ENCODE results near the gene CRB1.

The CRB1 gene
- 0 to 5.5 (median 0.08) reads per million in 17 experiments for total RNA-seq

DNA sequence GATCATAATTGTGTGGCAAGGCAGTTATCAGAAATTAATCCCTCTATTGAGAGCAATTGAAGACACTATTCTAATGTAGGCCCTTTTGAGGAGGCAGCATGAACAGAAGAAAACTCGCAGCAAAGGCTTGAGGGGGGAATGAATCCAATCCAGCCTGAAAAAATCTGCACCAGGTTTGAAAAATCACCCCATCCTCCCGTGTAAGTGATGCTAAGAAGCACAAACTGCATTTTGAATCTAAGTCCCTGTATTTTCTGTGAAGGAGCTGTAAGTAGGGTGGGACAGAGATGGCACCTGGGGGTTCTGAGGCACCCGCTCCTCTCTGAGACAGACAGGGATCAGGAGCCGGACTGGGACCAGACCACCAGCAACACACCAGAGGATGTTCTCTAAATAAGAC, at the start of gene CRB1:
TSS of gene CRB1 (plus strand) at position 241 of the 400 bp plus-strand sequence. CDS start 161 bp downstream, outside the sequence.
- DNase-seq: no peak

DNA sequence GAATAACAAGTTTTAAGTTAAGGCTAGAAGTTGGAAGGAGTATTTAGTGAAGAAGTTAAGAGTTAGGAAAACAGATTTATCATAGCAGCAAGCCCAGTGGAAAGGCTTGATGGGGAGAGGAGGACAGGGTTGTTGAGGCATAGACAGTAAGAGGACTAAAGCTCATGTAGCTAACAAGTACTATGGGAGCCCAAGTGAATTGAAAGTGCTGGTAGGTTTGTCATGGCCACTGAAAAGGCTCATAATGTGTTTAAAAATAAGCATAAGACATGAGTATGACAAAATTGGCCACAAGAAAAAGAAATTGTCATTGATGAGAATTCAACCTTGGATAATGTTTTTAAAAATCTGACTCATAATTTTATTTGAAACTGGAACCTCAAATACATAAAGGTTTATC, 49.2 kb upstream of the CRB1 start:
- no peak for DNase-seq

DNA sequence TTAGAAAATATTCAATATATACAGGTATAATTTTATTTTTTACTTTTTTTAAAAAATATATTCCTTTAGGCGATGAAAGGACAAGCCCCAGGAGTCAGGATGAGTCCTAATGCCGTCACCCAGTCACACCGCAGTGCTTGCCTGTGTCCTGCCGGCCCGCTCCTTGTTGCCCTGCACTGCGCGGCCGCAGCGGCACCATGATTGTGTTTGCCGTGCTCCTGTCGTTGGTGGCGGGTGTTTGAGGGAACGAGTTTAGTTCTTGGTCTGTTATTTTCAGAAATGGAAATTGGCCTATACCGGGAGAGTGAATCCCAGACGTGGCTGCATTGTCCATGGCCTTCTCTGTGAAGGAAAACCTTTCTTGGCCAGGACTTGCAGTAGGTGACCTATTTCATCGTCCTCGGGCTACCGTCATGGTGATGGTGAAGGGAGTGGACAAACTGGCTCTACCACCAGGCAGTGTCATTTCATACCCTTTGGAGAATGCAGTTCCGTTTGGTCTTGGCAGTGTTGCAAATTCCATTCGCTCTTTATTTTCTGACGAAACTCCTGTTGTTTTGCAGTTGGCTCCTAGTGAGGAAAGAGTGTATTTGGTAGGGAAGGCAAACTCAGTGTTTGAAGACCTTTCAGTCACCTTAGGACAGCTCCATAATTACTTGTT, 45.9 kb upstream of the CRB1 start:
- no peak for DNase-seq

DNA sequence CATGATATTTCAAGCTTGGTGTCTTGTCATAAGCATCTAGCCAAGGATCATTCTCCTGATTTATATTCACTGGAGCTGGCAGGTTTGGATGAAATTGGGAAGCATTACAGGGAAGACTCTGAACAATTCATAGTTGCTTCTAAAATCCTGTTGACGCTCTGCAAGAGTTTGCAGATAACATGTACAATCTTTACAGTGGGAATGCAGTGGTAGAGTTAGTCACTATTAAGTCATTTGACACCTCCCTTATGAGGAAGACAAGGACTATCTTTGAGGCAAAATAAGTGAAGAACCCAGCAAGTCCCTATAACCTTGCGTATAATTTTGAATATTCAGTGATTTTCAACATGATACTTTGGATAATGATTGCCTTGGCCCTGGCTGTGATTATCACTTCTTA, 45.3 kb upstream of the CRB1 start:
- DNase-seq: no peak

DNA sequence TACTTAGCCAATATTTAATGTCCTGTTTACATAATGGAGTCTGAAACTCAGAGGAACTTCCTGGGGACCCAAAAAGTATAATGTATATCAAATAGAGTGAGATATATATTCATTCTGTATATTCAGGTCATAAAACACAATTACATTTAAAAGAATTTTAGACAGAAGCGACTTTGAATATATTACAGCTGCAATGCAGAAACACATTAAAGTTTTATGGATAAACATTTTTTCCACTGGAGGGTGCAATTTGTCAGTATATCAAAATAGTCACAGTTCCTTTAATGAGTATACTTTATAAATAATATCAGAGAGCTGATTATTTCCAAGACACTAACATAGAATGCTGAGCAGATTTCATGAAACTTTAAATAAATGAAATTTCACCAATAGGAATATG, 43.9 kb upstream of the CRB1 start:
- no peak for DNase-seq

DNA sequence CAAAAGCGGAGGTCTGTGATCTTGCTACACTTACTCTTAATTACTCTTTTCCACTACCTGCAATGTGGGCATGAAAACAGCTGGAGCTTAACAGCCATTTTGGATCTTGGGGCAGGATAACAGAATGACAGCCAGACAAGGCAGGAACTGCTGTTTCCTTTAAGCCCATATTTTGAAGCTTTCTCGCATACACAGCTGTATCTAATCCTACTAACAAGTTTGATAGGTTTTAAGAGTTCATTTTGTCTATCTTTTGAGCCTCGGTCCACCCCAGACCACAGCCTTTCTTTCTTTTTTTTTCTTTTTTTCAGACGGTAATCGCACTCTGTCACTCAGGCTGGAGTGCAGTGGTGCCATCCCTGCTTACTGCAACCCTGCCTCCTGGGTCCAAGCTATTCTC, 42.4 kb upstream of the CRB1 start:
- no peak for DNase-seq

DNA sequence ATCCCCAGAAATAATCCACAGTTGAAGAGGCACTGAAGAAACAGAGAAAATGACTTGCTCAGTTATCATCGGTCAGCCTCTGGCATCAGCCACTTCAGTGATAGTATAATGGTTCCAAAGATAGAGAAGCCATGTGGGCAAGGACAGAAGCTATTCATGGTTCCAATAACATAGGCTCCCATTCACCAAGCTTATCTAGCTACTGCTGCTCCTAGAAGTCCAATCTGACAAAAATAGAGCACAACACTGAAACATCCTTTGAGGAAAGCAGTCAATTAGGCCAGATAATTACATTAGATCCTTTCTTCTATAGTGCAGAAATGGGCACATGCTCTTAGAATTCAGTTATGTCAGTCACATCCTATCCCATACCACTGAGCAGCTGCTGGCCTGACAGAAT, 33.5 kb upstream of the CRB1 start:
- DNase-seq: no peak

DNA sequence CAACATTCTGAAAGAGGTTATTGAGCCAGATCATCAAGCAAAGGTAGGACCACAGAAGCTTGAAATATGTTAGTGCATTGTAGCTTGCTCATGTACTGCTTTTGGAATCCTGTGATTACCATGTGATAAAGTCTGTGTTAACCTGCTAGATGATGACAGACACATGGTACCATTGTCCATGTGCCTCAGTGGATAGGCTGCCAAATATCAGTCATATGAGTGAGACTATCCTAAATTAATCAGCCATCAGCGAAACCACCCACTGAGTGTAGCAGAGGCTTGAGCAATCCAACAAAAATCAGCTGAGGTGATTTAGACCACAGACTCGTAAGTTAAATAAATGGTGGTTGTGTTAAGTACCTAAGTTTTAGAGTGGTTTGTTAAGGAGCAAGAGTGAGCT, 32.7 kb upstream of the CRB1 start:
- DNase-seq: no peak

DNA sequence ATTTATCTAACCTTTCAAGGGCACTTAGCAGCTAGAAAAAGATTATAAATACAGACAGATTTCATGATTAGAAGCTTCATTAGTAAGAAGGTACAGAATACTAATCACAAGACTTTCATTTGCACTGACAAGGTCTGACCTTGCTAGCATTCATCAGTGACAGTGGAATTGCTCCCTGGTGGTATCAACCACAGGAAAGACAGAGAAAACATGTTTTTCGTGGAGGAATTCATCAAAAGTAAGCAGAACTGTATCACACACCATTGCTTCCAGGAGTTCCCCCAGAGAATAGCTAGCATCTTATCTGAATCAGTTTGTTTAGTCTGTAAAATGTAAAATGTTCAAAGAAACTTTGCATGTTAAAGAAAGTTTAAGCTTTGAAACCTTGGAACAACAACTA, 20.6 kb upstream of the CRB1 start:
- no peak for DNase-seq

DNA sequence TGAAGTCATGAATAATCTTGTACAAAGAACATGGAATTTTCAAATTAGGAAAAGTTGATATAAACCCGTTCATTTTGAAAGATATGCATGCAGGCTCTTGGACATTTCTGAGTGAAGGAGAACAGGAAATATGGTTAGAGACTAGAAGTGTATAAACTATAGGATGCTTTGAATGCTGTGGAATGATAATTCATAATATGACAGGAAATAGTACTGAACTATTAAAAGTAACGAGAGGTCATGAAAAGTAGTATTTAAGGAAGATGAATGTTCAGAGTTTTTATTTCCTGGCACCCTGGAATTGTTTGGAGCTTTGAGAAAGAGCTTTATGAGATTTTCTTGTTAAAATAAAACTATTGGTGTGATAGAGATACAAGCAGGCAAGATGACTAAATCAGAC, 18.7 kb upstream of the CRB1 start:
- DNase-seq: no peak

DNA sequence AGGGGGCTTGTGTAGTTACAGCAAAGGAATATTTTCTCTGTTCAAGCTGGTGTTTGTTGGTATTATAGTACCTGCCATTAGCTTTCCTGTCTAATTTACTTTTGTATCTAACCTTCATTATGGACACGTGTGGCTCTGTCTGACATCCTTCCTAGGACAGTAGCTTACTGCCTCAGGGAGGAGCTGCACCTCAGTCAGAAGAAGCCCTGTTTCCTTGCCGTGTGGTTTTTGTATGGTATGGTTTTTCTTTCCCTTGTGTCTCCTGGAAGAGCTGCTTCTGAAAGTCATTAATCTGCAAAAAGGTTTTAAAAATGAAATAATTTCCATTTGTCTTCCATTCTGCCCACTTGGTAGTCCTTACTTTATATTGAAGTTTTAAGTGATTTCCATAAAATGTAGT, 17.4 kb upstream of the CRB1 start:
- DNase-seq: no peak

DNA sequence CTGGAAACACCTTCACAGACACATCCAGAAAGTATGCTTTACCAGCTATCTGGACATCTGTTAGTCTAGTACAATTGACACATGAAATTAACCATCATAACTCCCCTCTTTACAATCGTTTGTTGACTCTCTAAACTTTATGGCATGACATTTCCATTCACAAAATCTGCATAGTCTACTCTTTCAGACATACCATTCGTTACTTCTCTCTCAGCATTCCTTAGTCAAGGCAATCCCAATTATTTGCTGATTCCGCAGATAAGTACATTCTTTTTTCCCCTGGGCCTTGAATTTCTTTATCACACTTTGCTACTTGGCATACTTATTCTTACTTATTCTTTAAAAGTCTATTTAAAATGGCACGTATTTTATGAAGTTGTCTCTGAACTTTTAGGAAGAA, 15.1 kb upstream of the CRB1 start:
- DNase-seq: no peak

DNA sequence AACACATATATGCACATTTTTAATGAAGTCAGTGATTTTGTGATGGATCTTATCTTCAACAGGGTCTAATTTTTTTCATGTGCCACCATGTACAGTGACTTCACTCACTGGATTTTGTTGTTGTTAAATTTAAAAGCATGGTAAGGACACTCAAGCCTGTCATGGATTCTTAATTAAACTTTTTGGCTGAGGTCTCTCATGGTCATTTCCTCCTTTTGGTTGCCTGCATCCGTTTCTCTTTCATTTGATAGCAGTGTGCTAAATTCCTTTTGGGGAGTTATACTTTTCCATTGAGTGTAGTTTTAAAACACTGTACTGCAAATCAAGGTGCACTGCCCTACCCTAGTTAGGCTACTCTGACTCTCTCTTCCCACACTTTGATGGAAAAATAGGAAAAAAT, 13.2 kb upstream of the CRB1 start:
- no peak for DNase-seq

DNA sequence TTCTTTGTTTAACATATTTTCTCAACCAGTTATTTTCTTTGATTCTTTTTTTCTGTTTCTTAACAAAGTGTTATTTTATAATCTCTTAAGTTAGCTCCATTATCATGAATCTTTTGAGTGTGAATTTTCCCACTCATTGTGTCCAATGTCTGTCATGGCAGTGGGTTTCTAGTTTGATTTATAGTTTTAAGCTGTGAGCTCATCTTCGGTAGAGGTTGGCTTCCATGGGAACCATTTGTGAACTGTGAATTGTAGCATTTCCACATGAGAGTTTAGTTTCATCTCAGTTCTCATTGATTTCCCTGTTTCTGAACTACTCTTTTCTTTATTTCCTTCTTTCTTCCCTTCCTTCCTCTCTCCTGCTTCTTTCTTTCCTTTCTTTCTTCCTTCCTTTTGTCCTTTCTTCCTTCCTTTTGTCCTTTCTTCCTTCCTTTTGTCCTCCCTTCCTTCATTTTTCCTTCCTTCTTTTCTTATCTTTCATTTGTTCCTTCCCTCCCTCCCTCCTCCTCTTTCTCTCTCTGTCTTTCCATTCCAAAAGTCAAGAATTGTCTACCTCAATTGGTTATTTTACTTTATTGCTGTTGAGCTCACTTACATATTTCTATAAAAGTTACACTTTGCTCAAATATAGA, 3.0 kb upstream of the CRB1 start:
- no peak for DNase-seq

DNA sequence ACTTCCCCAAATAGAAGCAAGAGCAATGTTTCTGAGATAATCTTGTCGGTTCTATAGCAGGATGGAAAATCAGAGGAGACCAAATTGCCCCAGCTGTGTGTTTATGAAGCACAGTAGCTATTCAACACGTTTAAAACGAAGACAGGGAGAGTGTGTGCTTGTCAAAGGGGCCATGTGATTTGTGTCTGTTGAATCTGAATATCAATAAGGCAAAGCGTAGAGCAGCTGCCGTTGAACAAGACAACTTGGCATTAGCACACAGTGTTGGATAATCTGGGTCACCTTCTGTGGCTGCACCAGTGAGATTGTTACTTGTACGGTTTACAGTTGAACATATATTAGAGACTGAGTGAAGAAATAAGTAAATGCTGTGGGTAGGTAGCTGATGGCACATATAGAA, 1.0 kb downstream of the CRB1 start:
- DNase-seq: no peak

DNA sequence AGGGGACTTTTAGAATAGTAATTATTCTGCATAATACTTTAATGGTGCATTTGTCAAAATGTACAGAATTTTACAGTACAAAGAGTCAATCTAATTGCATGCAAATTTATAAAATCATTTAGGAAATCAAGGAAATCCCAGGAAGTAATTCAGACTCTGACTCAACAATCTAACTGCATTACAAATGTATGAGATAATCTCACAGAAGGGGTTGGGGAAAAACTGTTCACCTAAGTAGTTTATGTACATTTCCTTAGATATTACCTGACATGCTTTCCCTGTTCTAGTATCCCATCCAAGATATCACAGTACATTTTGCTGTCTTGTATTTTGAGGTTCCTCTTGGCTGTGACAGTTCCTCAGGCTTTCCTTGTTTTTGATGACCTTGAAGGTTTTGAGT, 4.7 kb downstream of the CRB1 start:
- no peak for DNase-seq

DNA sequence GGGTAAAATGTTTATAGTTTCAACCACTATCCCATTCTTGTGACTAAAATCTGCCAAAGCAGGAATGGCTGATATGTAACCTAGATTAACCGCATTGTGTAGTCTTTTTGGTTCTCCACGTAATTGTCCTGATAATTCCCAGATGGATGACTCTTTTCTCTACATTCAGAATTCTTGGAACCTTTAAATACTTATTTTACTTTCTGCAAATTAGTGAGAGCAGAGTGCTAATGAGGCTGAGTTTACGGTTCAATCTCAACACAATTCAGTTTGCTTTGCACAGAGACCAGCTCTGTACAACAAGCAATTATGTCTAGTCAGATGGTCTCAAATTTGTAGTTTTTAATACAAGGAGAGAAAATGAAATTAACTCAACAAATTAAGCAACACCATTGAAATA, 9.1 kb downstream of the CRB1 start:
- no peak for DNase-seq

DNA sequence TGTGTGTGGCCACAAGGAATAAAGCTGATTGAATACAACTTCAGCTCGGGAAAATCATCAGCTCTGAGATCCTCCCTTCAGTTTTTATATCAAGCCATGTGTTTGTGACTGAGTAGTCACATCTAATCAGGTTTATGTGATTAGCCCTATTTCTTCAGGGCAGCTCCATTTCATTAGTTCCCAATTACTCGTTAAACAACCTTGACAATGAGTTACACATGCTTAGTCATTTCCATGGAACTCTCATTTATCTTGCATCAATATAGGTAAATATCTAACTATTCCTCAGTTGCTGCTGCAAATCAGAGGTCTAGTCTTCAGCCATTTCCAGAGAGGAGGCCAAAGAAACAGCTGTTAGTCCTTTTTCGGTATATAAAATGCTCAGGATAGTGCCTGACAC, 16.3 kb downstream of the CRB1 start:
- DNase-seq: no peak

DNA sequence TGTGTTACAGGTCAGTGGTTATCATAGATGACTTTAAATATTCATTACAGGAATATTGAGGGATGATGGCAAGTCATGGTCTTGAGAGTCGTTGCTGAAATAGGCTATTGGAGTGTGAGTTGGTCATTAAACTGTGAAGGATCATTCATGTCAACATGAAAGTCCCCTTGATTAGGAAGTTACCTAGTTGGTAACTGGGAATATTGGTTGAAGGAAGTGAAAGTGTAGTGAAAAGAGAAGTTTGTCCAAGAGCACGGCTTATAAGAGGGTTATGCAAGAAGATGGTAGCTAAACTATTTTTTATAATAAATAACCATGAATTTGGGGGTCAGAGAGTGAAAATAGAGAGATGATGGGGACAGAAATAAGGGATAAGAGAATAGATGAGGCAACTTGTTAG, 16.9 kb downstream of the CRB1 start:
- DNase-seq: peak in 2 of 4 experiments; percentile 36 to 52

DNA sequence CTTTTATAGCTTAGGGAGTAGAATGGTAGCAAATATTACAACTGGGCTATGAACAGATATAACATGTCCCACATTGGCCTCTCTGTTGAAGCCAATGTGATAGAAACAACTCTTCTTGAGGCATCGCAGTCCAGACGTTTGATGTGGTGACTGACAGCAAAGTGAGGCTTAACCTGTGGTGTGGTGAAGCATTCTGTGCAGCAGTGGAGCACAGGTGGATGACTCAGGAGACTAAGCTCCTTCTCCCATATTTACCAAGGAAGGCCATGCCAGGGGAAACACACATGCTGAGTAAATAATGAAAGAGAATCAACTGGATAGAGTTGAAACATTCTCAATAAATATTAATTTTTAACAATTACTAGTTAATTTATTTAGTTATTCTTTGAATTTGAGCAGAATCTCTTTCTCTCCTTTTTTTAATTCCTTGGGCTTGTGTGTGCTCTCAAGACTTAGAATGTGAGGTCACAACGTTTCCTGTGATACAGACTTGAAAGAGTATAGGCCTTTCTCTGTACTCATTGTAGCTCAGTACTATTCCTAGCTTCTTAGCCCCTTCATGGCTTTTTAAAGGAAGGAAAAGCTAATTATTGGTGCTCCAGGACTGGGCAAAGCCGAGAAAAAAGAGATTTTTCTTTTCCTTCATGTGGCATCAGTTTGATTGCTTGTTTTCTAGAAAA, 17.6 kb downstream of the CRB1 start:
- no peak for DNase-seq

DNA sequence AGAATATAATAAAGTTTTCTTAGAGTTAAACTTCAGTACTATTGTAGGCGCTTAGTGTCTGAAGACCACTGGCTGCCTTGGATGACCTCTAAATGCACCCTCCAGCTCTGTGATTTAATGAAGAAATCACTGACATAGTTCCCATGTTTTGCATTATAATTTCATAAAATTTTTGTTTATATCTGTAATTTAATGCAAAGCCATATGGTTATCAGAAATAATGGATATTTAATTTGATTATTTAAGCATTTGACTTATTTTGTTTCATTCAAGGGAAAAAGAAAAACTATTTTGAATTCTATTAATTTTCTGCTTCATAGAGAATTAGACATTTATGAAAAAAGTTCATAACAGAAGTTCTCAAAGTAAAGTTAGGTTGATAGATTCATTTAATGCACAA, 18.6 kb downstream of the CRB1 start:
- DNase-seq: no peak

DNA sequence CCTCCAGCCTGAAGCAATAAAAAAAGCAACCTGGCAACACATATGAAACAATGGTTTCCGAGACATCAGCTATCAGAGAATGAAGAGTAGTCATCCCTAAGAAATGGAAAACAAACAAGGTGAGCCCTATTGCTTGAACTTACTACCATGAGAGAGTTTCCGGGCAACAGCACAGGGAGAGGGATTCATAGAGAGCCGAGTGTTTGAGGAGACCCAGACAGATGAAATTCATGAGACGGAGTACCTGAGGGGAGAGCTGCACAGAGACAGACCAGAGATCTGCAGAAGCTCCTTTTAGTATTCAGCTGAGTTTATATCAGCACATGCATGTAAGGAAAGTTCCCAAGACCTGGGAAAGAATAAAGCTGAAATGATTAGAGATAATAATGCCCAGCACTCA, 19.8 kb downstream of the CRB1 start:
- DNase-seq: no peak

DNA sequence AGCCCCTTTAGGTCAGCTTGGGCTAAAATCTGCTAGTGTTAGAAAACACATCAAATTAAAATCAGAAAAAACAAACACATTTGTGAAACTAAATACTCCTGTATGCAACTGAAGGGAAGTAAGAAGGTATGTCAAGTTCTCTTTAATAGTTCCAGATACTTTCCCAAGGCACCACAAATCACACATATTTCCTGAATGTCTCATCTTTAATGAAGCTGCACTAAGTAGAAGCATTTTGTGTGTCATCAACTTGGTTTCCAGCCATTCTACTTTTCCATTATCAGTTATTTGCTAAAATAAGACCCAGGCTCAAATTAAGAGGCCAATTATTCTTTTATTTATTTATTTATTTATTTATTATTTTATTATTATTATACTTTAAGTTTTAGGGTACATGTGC, 34.7 kb downstream of the CRB1 start:
- DNase-seq: no peak

DNA sequence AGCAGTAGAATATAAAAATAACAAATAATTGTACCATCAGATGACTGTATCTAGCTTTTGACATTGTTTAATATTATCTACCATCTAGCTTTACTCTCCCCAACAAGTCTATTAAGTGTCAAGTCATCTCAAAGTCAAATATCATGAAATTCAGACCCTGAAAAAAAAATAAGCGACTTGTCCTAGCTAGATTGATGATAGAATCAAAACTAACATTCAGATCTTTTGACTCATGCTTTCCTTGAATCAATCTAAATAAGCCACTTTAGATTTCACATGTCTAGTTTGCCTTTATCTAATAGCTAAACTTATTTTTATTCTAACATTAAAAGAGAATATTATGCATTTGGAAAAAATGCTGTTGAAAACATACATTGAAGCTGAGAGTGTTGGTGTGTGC, 35.4 kb downstream of the CRB1 start:
- no peak for DNase-seq
